Measurements from ENCODE around the gene SLC37A1.

DNA sequence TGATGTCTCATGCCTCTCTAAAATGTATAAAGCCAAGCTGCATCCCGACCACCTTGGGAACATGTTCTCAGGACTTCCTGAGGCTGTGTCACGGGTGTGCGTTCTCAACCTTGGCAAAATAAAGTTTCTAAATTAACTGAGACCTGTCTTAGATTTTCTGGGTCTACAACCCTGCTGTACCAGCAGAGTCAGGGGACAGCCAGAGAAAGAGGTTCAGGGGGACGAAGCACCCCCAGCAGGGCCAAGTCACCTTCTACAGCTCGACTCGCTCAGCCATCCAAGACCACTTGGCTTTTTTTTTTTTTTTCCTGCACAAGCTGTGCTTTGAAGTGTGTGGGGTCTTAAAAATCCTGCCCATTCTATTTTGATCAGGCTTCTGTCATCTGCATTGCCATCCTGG lies 111.3 kb downstream of the SLC37A1 start:
- TF ChIP-seq, protein P1, sequence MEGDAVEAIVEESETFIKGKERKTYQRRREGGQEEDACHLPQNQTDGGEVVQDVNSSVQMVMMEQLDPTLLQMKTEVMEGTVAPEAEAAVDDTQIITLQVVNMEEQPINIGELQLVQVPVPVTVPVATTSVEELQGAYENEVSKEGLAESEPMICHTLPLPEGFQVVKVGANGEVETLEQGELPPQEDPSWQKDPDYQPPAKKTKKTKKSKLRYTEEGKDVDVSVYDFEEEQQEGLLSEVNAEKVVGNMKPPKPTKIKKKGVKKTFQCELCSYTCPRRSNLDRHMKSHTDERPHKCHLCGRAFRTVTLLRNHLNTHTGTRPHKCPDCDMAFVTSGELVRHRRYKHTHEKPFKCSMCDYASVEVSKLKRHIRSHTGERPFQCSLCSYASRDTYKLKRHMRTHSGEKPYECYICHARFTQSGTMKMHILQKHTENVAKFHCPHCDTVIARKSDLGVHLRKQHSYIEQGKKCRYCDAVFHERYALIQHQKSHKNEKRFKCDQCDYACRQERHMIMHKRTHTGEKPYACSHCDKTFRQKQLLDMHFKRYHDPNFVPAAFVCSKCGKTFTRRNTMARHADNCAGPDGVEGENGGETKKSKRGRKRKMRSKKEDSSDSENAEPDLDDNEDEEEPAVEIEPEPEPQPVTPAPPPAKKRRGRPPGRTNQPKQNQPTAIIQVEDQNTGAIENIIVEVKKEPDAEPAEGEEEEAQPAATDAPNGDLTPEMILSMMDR (IDR thresholded peaks at IDR 0.05 in 8 of 11, conservative IDR thresholded peaks at IDR 0.05 in 3 of 11): no peak
- TF ChIP-seq POLR2A (IDR thresholded peaks at IDR 0.05): no peak

Data from spleen (tissue), 7 donors.